Umbilical cord (tissue), 2 donors: ENCODE data around the gene MEIS2. TPM values are rescaled to one million over a fixed set of nuclear protein-coding genes. Genes with fewer than 3 reads are reported as not detected.
"Not testable (repeated sequence)": the region's sequence is repeated elsewhere in the genome, so short reads cannot be mapped to it uniquely, and the experiment has no call there.

Experiments
- DNase-seq: peaks from one replicate; pipeline ENCODE4 v3.0.0-alpha.2; 2015; ENCODE audit warnings: low spot score
- total RNA-seq: library from RNA; depleted of rRNA; stranded (reverse); fragments of >200 nt; gene quantifications from one replicate; pipeline ENCODE4 v1.2.3, GENCODE V29; 2014; ENCODE audit warnings: low replicate concordance; ENCODE audit not compliant: insufficient read depth

Gene MEIS2
- total RNA-seq, 1 donor from 2014 or later: 43.3 TPM

GRCh38 chr15:37009288-37009687 lies 91.1 kb downstream of the MEIS2 start:
- no peak for DNase-seq

GRCh38 chr15:37008205-37008604 lies 92.1 kb downstream of the MEIS2 start:
- no peak for DNase-seq

- DNase-seq: no peak
These were observed 93.0 kb downstream of the MEIS2 start for GRCh38 chr15:37007301-37007700.

- no peak for DNase-seq
These were observed 95.2 kb downstream of the MEIS2 start for GRCh38 chr15:37004981-37005735.

GRCh38 chr15:37004373-37004869 lies 95.9 kb downstream of the MEIS2 start:
- no peak for DNase-seq

- DNase-seq: no peak
These were observed 98.2 kb downstream of the MEIS2 start for GRCh38 chr15:37002041-37002672.

GRCh38 chr15:37001417-37001816 lies 98.9 kb downstream of the MEIS2 start:
- DNase-seq: no peak

GRCh38 chr15:36999778-37000177 lies 100.6 kb downstream of the MEIS2 start:
- no peak for DNase-seq

GRCh38 chr15:36996538-36997181 lies 103.7 kb downstream of the MEIS2 start:
- DNase-seq: no peak

GRCh38 chr15:36996121-36996520 lies 104.2 kb downstream of the MEIS2 start:
- DNase-seq: no peak

GRCh38 chr15:36994790-36995189 lies 105.6 kb downstream of the MEIS2 start:
- no peak for DNase-seq

- no peak for DNase-seq
These were observed 107.9 kb downstream of the MEIS2 start for GRCh38 chr15:36992454-36992853.

- no peak for DNase-seq
These were observed 111.4 kb downstream of the MEIS2 start for GRCh38 chr15:36988947-36989346.

- DNase-seq: no peak
These were observed 117.9 kb downstream of the MEIS2 start for GRCh38 chr15:36982430-36982829.

GRCh38 chr15:36980281-36980680 lies 120.1 kb downstream of the MEIS2 start:
- not testable (repeated sequence) for DNase-seq

GRCh38 chr15:36978625-36979024 lies 121.7 kb downstream of the MEIS2 start:
- no peak for DNase-seq

GRCh38 chr15:36978126-36978525 lies 122.2 kb downstream of the MEIS2 start:
- DNase-seq: no peak

- no peak for DNase-seq
These were observed 122.7 kb downstream of the MEIS2 start for GRCh38 chr15:36977659-36978058.

GRCh38 chr15:36972704-36973103 lies 127.6 kb downstream of the MEIS2 start:
- no peak for DNase-seq

GRCh38 chr15:36970522-36970921 lies 129.8 kb downstream of the MEIS2 start:
- DNase-seq: no peak

- no peak for DNase-seq
These were observed 132.4 kb downstream of the MEIS2 start for GRCh38 chr15:36967929-36968328.

- DNase-seq: no peak
These were observed 133.6 kb downstream of the MEIS2 start for GRCh38 chr15:36966708-36967107.
